ENCODE measurements around the gene EEF1AKMT3. TPM values are rescaled to one million over a fixed set of nuclear protein-coding genes. Genes with fewer than 3 reads are reported as not detected.

EEF1AKMT3 gene
- total and polyA plus RNA-seq, 12 donors = 1.1 to 2.6 (median 1.5) TPM

DNA sequence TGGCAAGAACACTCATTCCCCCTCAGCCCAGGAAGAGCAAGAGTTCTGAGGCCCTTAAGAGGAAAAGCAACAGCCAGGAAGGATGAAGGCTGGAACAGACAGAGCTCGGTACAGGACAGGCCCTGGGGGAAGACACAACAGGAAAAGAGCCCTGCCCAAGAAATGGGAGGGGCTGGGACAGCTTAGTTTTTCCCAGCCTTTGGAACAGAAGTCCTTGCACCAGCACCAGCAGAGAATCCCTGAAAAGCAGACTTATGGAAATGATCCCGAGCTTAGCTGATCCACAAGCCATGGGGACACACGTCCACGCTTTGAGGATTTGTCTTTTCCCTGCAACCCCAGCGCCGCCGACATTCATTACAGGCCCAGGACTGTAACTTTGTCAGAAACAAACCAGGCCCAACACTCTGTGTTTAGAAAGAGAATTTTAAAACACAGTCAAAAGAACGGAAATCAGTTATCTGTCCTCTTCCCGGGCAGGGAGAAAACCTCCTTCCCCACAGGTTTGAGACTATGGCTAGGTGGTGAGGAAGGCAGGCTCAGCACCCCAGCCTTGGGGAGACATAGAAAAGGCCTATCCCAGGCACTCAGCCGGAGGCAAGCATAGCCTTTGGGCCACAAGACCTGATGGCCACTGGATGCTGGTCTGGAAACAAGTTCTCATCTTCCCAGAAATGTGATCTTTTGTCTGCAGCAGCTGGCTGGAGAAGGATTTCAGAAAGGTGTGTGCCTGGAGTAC, 50.1 kb downstream of the EEF1AKMT3 start:
- peak overlapping the region; percentile 1 to 80 (median 60) for H3K27ac ChIP-seq
- intact Hi-C loops (cut with DNase I) = no loop called here
- H3K36me3 ChIP-seq = peaks cover 13 to 96% (median 70%) of the 10 kb centered on the region in 9 donors
- TF ChIP-seq CTCF (IDR thresholded peaks at IDR 0.05) = no peak
- ATAC-seq (peak in 6 of 8 donors; percentile 24 to 68 (median 34)), DNase-seq (no peak)
- no peaks in the 10 kb centered on the region for H3K27me3 ChIP-seq
- WGBS, 2 donors = 65 to 67% methylated on average over 10 of the region's 10 CpGs
- no peaks in the 10 kb centered on the region for H3K9me3 ChIP-seq
- no peak overlapping the region for H3K4me3 ChIP-seq
- H3K4me1 ChIP-seq = peaks cover 10 to 75% (median 43%) of the 10 kb centered on the region in 9 donors

- H3K36me3 ChIP-seq = peaks cover 13 to 100% (median 77%) of the 10 kb centered on the region in 9 donors
- TF ChIP-seq CTCF (IDR thresholded peaks at IDR 0.05) = no peak
- no peak overlapping the region for H3K4me3 ChIP-seq
- no peaks in the 10 kb centered on the region for H3K9me3 ChIP-seq
- H3K27me3 ChIP-seq = no peaks in the 10 kb centered on the region
- intact Hi-C loops (cut with DNase I) = no loop called here
- 73% methylated on average over 17 of the region's 17 CpGs for WGBS, 2 donors
- ATAC-seq = peak in 2 of 8 donors; percentile 2 to 15
- H3K27ac ChIP-seq = peak overlapping the region; percentile 1 to 80 (median 60)
- H3K4me1 ChIP-seq = peaks cover 10 to 71% (median 38%) of the 10 kb centered on the region in 9 donors
- DNase-seq = no peak
Observed at GRCh38 chr12:57823131-57823907, 50.9 kb downstream of the EEF1AKMT3 start.

- no peaks in the 10 kb centered on the region for H3K27me3 ChIP-seq
- WGBS, 2 donors = 89 to 90% methylated on average over 18 of the region's 18 CpGs
- ATAC-seq (no peak), DNase-seq (no peak)
- peaks cover 10 to 71% (median 38%) of the 10 kb centered on the region in 9 donors for H3K4me1 ChIP-seq
- TF ChIP-seq CTCF (IDR thresholded peaks at IDR 0.05) = no peak
- H3K4me3 ChIP-seq = no peak overlapping the region
- H3K9me3 ChIP-seq = no peaks in the 10 kb centered on the region
- peak overlapping the region in 4 of 10 donors; percentile 56 to 80 (median 67) for H3K27ac ChIP-seq
- intact Hi-C loops (cut with DNase I) = no loop called here
- H3K36me3 ChIP-seq = peaks cover 13 to 100% (median 84%) of the 10 kb centered on the region in 9 donors
Observed at GRCh38 chr12:57823908-57824640, 51.7 kb downstream of the EEF1AKMT3 start.

GRCh38 chr12:57825451-57825850, 53.0 kb downstream of the EEF1AKMT3 start:
- 86 to 91% methylated on average over 2 of the region's 2 CpGs for WGBS, 2 donors
- Histone ChIP-seq H3K36me3 (peaks cover 13 to 99% (median 80%) of the 10 kb centered on the region in 9 donors), H3K4me1 (peaks cover 10 to 83% (median 51%) of the 10 kb centered on the region in 9 donors), H3K9me3 (no peaks in the 10 kb centered on the region), H3K27ac (peak overlapping the region in 2 of 10 donors; percentile 17 to 21), H3K27me3 (no peaks in the 10 kb centered on the region), H3K4me3 (no peak overlapping the region)
- no peak for DNase-seq
- no peak for ATAC-seq
- no peak for TF ChIP-seq CTCF (IDR thresholded peaks at IDR 0.05)
- intact Hi-C loops (cut with DNase I) = no loop called here
